Esophagus squamous epithelium (tissue), 5 donors: ENCODE data around the gene TBL1Y. TPM values are rescaled to one million over a fixed set of nuclear protein-coding genes. Genes with fewer than 3 reads are reported as not detected.
A peak's percentile ranks its signal among the peaks of the same experiment; 100 is the strongest.

Source experiments
- DNase-seq: peaks from one replicate; lab custom pipeline; 2025; lab: John Stamatoyannopoulos, UW
- H3K27ac ChIP-seq, 4 donors: fragments of 200-600 bp; sonication (generic); one replicate each; pipeline ENCODE4 v1.5.1; 2016 to 2019; ENCODE audit warnings: mild to moderate bottlenecking in 1 of 4
- H3K27me3 ChIP-seq, 4 donors: fragments of 200-600 bp; sonication (generic); 1 replicate in 3 of 4; 2 replicates in 1 of 4; pipeline versions ENCODE4 v1.5.1 to v1.6.0; 2017 to 2021; ENCODE audit warnings: antibody characterized with exemption in 1 of 4
- H3K36me3 ChIP-seq, 3 donors: fragments of 200-600 bp; sonication (generic); one replicate each; pipeline ENCODE4 v1.5.1; 2016 to 2019
- H3K4me1 ChIP-seq, 3 donors: fragments of 200-600 bp; sonication (generic); one replicate each; pipeline ENCODE4 v1.5.1; 2017 to 2019
- H3K4me3 ChIP-seq, 4 donors: fragments of 200-600 bp; sonication (generic); 1 replicate in 3 of 4; 2 replicates in 1 of 4; pipeline ENCODE4 v1.5.1; 2016 to 2019; ENCODE audit warnings: mild to moderate bottlenecking in 2 of 4, moderate library complexity in 1 of 4
- H3K9me3 ChIP-seq, 3 donors: fragments of 200-600 bp; sonication (generic); one replicate each; pipeline ENCODE4 v1.5.1; 2016 to 2019
- POLR2A ChIP-seq, 4 donors: fragments of 450-650 bp; IDR thresholded peaks; one replicate each; pipeline ENCODE4 v1.6.1; 2017; ENCODE audit warnings: antibody characterized with exemption in 4 of 4, mild to moderate bottlenecking in 4 of 4, moderate library complexity in 3 of 4
- WGBS, 2 donors: methylation state at CpG; one replicate each; pipeline ENCODE4 v1.1.5; 2018; 5-methylcytosine and 5-hydroxymethylcytosine counted together
- intact Hi-C: fragments of 100-400 bp; cut with DNase I; formaldehyde crosslinking; loops from one replicate; pipeline ENCODE4 v1.15.0; 2022
- total RNA-seq, 4 donors: library from RNA; depleted of rRNA; stranded (reverse); fragments of >200 nt; gene quantifications; one replicate each; pipeline ENCODE4 v1.1.0, GENCODE V29; 2016
- TF ChIP-seq, protein P1 (sequence below), 6 experiments: fragments of 450-650 bp in 4 of 6; fragments of 200-600 bp in 2 of 6; sonication (generic) in 2 of 6; IDR thresholded peaks; one replicate each; pipeline ENCODE4 v1.5.1; 2016 to 2019; ENCODE audit warnings: antibody characterized with exemption in 6 of 6, mild to moderate bottlenecking in 4 of 6, moderate library complexity in 4 of 6
- donor health status: DM: yes; HTN: yes; CAD: no.

Gene TBL1Y
- total RNA-seq, 4 donors from 2014 or later: 1.3 to 1.5 TPM; not detected in 2

DNA sequence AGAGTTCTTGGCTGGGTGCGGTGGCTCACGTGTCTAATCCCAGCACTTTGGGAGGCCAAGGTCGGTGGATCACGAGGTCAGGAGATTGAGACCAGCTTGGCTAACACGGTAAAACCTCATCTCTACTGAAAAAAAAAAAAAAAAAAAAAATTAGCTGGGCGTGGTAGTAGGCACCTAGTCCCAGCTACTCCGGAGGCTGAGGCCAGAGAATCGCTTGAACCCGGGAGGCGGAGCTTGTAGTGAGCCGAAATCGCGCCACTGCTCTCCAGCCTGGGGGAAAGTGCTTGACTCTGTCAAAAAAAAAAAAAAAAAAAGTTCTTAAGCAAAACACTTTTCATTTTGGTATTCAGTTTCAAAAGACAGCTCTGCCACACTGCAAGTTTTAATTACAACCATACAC lies 37.9 kb downstream of the TBL1Y start:
- intact Hi-C loops: no loop called here
- TF ChIP-seq, protein P1, sequence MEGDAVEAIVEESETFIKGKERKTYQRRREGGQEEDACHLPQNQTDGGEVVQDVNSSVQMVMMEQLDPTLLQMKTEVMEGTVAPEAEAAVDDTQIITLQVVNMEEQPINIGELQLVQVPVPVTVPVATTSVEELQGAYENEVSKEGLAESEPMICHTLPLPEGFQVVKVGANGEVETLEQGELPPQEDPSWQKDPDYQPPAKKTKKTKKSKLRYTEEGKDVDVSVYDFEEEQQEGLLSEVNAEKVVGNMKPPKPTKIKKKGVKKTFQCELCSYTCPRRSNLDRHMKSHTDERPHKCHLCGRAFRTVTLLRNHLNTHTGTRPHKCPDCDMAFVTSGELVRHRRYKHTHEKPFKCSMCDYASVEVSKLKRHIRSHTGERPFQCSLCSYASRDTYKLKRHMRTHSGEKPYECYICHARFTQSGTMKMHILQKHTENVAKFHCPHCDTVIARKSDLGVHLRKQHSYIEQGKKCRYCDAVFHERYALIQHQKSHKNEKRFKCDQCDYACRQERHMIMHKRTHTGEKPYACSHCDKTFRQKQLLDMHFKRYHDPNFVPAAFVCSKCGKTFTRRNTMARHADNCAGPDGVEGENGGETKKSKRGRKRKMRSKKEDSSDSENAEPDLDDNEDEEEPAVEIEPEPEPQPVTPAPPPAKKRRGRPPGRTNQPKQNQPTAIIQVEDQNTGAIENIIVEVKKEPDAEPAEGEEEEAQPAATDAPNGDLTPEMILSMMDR (IDR thresholded peaks at IDR 0.05): no peak
- TF ChIP-seq POLR2A (IDR thresholded peaks at IDR 0.05): no peak
- Histone ChIP-seq H3K27me3 (no peaks in the 10 kb centered on the region), H3K27ac (no peak overlapping the region), H3K9me3 (no peaks in the 10 kb centered on the region), H3K4me3 (no peak overlapping the region), H3K36me3 (no peaks in the 10 kb centered on the region), H3K4me1 (peaks cover 0 to 11% (median 0%) of the 10 kb centered on the region in 3 donors)
- 57% methylated on average over 13 of the region's 13 CpGs; no CpG with 5 or more reads in 1 of the 2 donors for WGBS, 2 donors
- DNase-seq: no peak

DNA sequence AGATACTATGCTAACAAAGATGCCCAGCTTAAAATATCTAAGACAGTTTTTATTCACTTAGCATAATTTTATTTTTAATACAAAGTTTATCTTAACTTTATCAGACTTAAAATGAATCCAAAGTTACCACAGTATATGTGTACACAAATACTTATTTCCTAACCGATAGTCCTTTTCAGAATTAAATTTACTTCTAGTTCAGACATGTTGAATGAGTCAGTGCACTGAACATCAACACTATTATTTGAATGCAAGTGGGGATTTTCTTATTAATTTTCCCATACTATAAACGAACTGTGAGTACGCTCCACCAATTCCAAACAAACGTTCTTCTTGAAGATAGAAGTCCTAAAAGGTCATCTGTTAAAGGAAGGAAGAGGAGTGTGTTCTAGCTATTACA lies 39.5 kb downstream of the TBL1Y start:
- Histone ChIP-seq H3K9me3 (no peaks in the 10 kb centered on the region), H3K4me3 (no peak overlapping the region), H3K27ac (no peak overlapping the region), H3K4me1 (peaks cover 0 to 11% (median 0%) of the 10 kb centered on the region in 3 donors), H3K36me3 (no peaks in the 10 kb centered on the region), H3K27me3 (no peaks in the 10 kb centered on the region)
- TF ChIP-seq POLR2A (IDR thresholded peaks at IDR 0.05): no peak
- TF ChIP-seq, protein P1 (IDR thresholded peaks at IDR 0.05): no peak
- no peak for DNase-seq
- intact Hi-C loops: no loop called here
- WGBS, 2 donors: 20% methylated on average over 4 of the region's 4 CpGs; no CpG with 5 or more reads in 1 of the 2 donors

DNA sequence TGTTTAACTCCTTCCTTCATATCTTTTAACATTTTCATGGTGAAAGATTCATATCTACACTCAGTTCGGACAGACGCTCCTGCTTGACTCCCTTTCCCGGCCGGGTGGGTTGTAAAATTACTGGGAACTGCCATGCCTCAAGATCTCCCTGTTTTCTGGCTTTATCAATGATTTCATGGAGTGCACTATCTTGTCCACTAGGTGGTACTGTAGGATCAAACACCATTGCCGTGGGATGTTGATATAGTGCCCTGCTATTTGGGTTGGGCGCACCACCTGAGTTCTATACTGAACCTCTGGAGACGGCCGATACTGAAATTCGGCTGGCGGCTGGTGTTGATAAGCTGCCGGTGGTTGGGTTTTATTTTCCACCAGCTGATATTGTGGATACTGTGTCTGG lies 54.2 kb downstream of the TBL1Y start:
- Histone ChIP-seq H3K4me3 (no peak overlapping the region), H3K27me3 (no peaks in the 10 kb centered on the region), H3K9me3 (no peaks in the 10 kb centered on the region), H3K36me3 (no peaks in the 10 kb centered on the region), H3K4me1 (peaks cover 0 to 10% (median 0%) of the 10 kb centered on the region in 3 donors), H3K27ac (no peak overlapping the region)
- no peak for DNase-seq
- intact Hi-C loops: no loop called here
- TF ChIP-seq POLR2A (IDR thresholded peaks at IDR 0.05): no peak
- TF ChIP-seq, protein P1 (IDR thresholded peaks at IDR 0.05): peak in 2 of 6 experiments; percentile 67 to 73
- 0% methylated on average over 4 of the region's 11 CpGs; no CpG with 5 or more reads in 1 of the 2 donors for WGBS, 2 donors

DNA sequence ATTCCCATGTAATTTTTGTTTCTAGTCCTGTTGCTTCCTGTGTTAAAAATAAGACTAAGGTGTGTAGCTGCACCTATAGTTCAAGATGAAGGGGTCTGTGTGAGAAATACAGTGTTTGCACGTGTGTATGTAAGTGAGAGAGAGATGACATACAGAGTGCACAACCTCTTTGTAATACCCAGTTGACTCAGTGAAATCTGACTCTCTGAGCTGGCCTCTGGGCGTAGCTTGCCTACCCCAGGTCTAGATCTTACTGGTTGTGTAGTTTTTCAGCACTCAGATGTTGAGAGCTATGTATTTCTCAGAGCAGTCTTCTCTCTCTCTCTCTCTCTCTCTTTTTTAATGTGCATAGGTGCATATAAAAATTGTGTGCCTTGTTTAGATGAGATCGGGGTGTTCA lies 56.0 kb downstream of the TBL1Y start:
- intact Hi-C loops: no loop called here
- H3K9me3 ChIP-seq: no peaks in the 10 kb centered on the region
- no peak overlapping the region for H3K27ac ChIP-seq
- no peak for DNase-seq
- H3K27me3 ChIP-seq: no peaks in the 10 kb centered on the region
- 41% methylated on average over 3 of the region's 3 CpGs; no CpG with 5 or more reads in 1 of the 2 donors for WGBS, 2 donors
- peaks cover 0 to 10% (median 0%) of the 10 kb centered on the region in 3 donors for H3K4me1 ChIP-seq
- TF ChIP-seq POLR2A (IDR thresholded peaks at IDR 0.05): no peak
- TF ChIP-seq, protein P1 (IDR thresholded peaks at IDR 0.05): no peak
- H3K4me3 ChIP-seq: no peak overlapping the region
- H3K36me3 ChIP-seq: no peaks in the 10 kb centered on the region

DNA sequence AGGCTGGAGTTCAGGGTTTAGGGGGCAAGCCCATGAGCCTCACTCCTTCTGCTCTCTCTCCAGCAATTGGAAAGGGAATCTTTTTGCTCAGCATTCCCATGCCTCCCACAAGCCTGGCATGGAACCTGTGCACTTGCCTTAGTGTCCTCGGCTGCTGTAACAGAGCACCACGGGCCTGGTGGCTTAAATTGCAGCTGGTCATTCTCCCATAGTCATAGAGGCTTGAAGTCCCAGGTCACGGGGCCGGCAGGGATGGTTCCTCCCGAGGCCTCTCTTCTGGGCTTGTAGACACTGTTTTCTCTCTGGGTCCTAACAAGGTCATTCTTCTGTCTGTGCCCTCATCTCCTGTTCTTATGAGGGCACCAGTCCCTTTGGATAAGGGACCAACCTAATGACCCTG lies 57.2 kb downstream of the TBL1Y start:
- no peak overlapping the region for H3K27ac ChIP-seq
- no peak for DNase-seq
- no peaks in the 10 kb centered on the region for H3K9me3 ChIP-seq
- intact Hi-C loops: no loop called here
- no peaks in the 10 kb centered on the region for H3K36me3 ChIP-seq
- TF ChIP-seq POLR2A (IDR thresholded peaks at IDR 0.05): no peak
- H3K4me1 ChIP-seq: peaks cover 0 to 10% (median 0%) of the 10 kb centered on the region in 3 donors
- no CpG with 5 or more reads among the region's 5 CpGs for WGBS, 2 donors
- H3K4me3 ChIP-seq: no peak overlapping the region
- H3K27me3 ChIP-seq: no peaks in the 10 kb centered on the region

DNA sequence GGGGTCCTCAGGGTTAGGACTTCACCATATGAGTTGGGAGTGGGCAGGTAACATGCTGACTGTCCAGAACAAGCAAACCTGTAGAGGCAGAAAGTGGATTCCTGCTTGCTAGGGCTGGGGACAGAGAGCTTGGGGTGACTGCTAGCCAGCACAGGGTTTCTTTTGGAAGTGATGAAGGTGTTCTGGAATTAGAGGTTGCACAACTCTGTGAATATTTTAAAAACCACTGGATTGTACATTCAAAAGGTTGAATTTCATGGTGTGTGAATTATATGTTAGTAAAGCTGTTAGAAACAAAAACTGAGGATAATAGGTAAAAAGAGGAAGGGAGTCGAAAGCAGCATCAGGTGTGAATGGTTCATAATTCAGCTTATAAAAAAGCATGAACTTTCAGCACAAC lies 57.7 kb downstream of the TBL1Y start:
- Histone ChIP-seq H3K27ac (no peak overlapping the region), H3K4me3 (no peak overlapping the region), H3K9me3 (no peaks in the 10 kb centered on the region), H3K27me3 (no peaks in the 10 kb centered on the region), H3K4me1 (peaks cover 0 to 10% (median 0%) of the 10 kb centered on the region in 3 donors), H3K36me3 (no peaks in the 10 kb centered on the region)
- WGBS, 2 donors: 75% methylated on average over 1 of the region's 1 CpG; no CpG with 5 or more reads in 1 of the 2 donors
- TF ChIP-seq POLR2A (IDR thresholded peaks at IDR 0.05): no peak
- no peak for DNase-seq
- intact Hi-C loops: no loop called here
